HG02610 (cell line): ENCODE measurements around the gene EEIG2.
"Not testable (repeated sequence)": the region's sequence is repeated elsewhere in the genome, so short reads cannot be mapped to it uniquely, and the experiment has no call there.

Source experiments
- ATAC-seq: cut with Tn5 transposase; IDR thresholded peaks from one replicate; pipeline ENCODE4 v1.9.1; 2021; ENCODE audit warnings: mild to moderate bottlenecking, moderate library complexity; ENCODE audit not compliant: unreplicated experiment

Gene EEIG2

DNA sequence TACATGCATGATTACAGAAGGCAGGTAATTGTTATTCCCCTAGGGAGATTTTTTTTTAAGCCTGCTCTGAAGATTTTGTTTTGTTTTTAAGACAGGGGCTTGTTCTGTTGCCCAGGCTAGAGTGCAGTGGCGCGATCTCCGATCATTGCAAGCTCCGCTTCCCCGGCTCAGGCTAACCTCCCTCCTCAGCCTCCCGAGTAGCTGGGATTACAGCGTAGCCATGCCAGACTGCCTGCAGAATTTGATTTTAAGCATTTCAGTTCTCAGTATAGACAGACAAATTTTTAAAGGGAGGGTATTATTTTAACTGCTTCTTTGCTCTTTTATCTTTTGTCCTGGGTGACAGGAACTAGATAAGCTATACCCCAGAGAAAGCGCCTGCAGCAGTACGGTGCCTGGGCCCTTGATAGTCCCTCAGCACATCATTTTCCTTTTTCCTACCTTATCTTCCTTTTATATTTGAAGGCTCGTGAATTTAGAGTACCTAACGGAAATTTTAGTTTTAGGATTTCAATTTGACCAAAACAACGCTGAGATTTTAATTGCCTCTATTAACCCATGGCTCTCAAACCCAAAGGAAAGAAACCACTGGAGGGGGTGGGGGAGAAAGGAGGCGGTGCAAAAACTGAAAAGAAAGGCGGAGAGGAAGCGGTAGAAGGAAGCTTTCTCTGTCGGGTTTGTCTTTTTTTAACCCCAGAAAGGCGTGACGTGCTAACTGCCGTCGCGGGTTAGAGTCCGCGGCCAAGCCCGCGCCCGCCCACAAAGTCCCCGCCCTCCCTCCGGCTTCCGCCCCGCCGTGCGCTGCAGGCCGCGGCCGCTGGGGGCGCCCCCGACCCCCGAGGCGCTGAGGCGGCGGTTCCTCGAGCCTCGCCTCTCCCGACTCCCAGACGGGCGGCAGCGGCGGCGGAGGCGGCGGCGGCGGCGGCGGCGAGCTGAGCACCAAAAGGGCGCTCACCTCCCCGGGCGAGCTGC lies at the start of gene EEIG2:
TSS of gene EEIG2 (plus strand) at position 886 of the 972 bp plus-strand sequence. CDS start 329 bp downstream, outside the sequence.
- peak; percentile 84 for ATAC-seq

- no peak for ATAC-seq
These were observed 48.1 kb upstream of the EEIG2 start for GRCh38 chr1:108511764-108512163.

DNA sequence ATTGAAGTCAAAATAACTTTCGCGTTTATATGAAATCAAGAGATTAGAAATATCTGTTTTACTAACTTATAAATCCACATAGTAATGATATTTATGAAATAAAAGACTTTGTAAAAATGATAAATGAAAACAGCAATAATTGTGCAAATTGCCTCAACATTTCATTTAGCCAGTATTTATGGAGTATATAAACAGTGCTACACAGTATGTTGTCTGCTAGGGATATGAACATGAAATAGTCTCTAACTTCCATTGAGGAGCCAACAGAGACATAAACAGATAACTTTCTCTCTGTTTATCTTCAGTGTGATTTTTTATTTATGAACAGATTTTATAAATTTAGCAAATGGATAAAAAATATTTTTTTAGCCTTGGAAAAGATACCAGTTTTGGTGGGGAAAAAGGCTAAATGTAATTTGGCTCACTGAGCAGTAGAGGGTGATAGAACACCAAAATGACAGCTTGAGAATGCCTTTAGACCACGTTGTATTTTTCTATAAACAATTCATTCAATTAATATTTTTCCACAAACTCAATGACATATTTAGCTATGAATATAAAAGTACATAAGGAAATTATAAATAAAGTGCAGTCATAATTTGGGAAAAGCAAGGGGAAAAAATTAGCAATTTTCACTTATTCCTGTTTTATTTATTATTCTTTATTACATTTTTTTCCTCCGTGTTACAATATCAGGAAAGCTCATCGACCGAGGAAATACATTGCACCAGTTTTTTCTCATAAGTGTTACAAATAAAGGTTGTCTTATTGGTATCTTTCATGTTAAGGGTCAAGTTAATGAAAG lies 47.5 kb upstream of the EEIG2 start:
- peak; percentile 61 for ATAC-seq

- ATAC-seq, result no peak
These were observed 46.9 kb upstream of the EEIG2 start for GRCh38 chr1:108513044-108513415.

DNA sequence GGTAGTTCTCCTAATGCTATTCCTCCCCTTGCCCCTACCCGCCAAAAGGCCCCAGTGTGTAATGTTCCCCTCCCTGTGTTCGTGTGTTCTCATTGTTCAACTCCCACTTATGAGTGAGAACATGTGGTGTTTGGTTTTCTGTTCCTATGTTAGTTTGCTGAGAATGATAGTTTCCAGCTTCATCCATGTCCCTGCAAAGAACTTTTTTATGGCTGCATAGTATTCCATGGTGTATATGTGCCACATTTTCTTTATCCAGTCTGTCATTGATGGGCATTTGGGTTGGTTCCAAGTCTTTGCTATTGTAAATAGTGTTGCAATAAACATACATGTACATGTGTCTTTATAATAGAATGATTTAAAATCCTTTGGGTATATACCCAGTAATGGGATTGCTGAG lies 46.0 kb upstream of the EEIG2 start:
- not testable (repeated sequence) for ATAC-seq

DNA sequence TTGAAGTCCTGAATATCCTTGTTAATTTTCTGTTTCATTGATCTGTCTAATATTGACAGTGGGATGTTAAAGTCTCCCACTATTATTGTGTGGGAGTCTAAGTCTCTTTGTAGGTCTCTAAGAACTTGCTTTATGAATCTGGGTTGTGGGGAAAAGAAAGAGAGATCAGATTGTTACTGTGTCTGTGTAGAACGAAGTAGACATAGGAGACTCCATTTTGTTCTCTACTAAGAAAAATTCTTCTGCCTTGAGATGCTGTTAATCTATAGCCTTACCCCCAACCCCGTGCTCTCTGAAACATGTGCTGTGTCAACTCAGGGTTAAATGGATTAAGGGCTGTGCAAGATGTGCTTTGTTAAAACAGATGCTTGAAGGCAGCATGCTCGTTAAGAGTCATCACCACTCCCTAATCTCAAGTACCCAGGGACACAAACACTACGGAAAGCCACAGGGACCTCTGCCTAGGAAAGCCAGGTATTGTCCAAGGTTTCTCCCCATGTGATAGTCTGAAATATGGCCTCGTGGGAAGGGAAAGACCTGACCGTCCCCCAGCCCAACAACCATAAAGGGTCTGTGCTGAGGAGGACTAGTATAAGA lies 42.5 kb upstream of the EEIG2 start:
- ATAC-seq, result not testable (repeated sequence)

DNA sequence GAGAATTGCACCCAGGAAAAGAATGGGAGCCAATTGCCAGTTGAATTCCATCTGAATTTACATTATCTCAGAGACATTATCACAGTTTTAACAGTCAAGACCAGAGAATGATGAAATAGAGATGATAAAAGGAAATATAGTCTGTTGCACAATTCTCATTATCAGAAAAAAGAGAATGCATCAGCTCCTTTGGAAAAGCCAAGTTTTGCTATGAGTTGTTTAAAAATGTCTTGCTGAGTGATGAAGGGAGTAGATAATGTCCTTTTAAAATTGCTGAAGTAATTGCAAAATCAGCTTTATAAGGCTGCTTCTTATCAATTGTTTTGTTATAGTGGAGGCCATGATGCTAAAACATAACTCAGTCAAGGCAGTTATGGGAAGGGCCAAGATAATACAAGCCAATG lies 37.9 kb upstream of the EEIG2 start:
- ATAC-seq, result no peak

DNA sequence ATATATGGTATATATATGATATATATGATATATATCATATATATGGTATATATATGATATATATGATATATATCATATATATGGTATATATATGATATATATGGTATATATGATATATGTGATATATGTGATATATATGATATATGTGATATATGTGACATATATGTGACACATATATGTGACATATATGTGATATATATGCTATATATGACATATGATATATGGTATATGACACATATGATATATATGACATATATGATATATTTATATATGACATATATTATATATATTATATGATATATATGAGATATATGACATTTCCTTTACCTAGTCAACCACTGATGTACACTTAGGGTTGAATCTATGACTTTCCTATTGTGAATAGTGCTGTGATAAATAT lies 36.1 kb upstream of the EEIG2 start:
- ATAC-seq, result no peak

- no peak for ATAC-seq
These were observed 35.2 kb upstream of the EEIG2 start for GRCh38 chr1:108524676-108525075.

DNA sequence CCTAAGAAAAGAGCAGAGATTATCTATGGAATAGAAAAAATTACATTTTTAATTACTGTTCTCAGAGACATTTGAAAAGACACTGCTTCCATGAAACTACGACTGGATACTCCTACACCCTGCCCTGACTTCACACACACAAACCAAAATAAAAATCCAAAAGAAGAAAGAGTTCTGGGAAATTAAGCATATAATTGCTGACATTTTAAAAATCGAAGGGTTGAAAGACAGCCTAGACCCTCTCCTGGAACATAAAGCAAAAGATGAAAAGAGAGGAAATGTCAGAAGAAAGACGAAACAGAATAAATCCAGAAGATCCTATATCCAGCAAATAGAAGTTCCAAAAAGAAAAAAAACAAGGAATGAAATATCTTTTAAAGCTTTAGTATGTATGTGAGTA lies 32.8 kb upstream of the EEIG2 start:
- no peak for ATAC-seq

GRCh38 chr1:108527837-108528236 lies 32.1 kb upstream of the EEIG2 start:
- ATAC-seq, result no peak

DNA sequence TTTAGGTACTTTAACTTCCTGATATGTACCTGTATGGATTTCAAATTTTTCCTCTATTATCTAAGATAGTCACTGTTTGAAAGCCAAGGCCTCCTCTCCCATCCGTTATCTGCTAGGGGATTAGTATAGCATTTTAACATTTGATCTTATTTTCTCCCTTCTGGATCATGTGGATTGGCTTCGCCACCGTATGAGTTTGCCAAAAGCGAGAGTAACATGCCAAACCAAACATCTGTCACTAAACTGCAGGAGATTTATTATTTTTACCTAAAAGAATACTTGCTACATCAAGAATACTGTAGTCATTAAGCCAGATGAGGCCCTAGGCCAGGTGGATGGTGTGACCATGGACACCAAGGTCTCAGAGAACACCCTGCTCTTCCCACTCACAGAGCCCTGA lies 28.5 kb upstream of the EEIG2 start:
- no peak for ATAC-seq

- no peak for ATAC-seq
These were observed 27.2 kb upstream of the EEIG2 start for GRCh38 chr1:108532730-108533129.

- peak; percentile 86 for ATAC-seq
These were observed 26.4 kb upstream of the EEIG2 start for GRCh38 chr1:108533351-108534083.

DNA sequence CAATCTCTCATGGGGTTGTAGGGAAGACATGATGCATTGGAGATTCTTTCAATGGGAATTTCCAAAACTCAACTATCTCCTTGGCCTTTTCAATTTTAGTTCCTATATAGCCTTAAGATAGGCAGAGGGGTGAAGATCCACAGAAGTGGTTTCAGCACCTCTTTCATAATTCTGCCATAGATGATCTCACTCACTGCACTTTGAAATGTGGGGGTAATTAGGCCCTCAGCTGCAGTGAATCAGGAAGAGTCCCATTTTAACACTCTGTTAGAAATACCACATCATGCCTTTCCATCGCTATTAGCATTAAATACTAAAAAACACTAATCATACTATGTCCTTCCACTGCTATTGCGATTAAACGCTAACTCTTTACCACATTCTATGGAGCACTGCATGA lies 25.1 kb upstream of the EEIG2 start:
- no peak for ATAC-seq

DNA sequence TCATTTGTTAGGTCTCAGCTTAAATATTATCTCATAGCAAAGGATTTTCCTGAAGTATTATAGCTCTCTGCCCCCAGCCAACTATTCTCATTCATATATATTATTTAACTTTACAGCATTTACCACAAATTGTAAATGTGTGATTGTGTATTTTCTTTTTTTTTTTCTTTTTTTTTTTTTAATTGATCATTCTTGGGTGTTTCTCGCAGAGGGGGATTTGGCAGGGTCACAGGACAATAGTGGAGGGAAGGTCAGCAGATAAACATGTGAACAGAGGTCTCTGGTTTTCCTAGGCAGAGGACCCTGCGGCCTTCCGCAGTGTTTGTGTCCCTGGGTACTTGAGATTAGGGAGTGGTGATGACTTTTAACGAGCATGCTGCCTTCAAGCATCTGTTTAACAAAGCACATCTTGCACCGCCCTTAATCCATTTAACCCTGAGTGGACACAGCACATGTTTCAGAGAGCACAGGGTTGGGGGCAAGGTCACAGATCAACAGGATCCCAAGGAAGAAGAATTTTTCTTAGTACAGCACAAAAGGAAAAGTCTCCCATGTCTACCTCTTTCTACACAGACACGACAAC lies 24.5 kb upstream of the EEIG2 start:
- ATAC-seq, result not testable (repeated sequence)

GRCh38 chr1:108536021-108536420 lies 23.9 kb upstream of the EEIG2 start:
- ATAC-seq, result not testable (repeated sequence)

DNA sequence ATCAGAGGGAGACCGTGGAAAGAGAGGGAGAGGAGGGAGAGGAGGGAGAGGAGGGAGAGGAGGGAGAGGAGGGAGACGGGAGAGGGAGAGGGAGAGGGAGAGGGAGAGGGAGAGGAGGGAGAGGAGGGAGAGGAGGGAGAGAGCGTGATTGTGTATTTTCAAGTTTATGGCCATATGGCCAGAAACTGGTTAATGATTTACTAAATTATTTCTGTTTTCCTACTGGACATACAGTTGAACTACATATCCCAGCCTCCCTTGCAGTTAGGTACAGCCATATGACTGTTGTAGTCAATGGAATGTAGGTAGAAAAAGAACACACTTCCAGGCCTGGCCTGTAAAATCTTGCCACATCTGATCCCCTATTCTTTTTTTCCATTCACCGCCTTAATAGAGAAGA lies 23.1 kb upstream of the EEIG2 start:
- not testable (repeated sequence) for ATAC-seq

DNA sequence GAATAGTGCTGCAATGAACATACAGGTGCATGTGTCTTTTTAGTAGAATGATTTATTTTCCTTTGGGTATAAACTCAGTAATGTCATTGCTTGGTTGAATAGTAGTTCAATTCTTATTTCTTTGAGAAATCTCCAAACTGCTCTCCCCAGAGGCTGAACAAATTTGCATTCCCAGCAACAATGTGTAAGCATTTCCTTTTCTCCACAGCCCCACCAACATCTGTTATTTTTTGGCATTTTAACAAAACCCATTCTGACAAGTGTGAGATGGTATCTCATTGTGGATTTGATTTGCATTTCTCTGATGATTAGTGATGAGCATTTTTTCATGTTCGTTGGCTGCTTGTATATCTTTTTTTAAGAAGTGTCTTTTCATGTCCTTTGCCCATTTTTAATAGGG lies 21.9 kb upstream of the EEIG2 start:
- ATAC-seq, result no peak

DNA sequence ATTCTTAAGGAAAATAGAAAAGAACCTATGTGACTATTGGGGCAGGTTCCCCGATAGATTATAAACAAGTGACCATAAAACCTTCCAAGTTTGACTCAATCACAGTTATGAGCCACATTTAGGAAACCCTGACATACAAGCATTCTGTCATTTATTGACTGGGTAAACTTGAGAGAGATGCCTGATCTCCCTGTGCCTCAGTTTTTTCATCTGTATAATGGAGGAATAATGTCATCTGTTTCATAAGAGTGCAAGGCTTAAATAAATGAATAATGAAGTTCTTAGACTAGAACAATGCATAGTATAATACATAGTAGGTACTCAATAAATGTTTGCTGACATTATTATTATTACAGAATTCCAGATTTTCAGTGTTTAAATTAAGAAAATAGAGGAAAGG lies 18.9 kb upstream of the EEIG2 start:
- ATAC-seq, result no peak
